Measurements from ENCODE around the gene USF1. TPM values are rescaled to one million over a fixed set of nuclear protein-coding genes. Genes with fewer than 3 reads are reported as not detected.

Gene USF1, protein sequence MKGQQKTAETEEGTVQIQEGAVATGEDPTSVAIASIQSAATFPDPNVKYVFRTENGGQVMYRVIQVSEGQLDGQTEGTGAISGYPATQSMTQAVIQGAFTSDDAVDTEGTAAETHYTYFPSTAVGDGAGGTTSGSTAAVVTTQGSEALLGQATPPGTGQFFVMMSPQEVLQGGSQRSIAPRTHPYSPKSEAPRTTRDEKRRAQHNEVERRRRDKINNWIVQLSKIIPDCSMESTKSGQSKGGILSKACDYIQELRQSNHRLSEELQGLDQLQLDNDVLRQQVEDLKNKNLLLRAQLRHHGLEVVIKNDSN
- total RNA-seq (2022; extraction: Qiagen RNA extraction; ENCODE audit: low read depth) = 48.5 to 57.3 TPM (median 53.1 TPM) in 5 replicates

DNA sequence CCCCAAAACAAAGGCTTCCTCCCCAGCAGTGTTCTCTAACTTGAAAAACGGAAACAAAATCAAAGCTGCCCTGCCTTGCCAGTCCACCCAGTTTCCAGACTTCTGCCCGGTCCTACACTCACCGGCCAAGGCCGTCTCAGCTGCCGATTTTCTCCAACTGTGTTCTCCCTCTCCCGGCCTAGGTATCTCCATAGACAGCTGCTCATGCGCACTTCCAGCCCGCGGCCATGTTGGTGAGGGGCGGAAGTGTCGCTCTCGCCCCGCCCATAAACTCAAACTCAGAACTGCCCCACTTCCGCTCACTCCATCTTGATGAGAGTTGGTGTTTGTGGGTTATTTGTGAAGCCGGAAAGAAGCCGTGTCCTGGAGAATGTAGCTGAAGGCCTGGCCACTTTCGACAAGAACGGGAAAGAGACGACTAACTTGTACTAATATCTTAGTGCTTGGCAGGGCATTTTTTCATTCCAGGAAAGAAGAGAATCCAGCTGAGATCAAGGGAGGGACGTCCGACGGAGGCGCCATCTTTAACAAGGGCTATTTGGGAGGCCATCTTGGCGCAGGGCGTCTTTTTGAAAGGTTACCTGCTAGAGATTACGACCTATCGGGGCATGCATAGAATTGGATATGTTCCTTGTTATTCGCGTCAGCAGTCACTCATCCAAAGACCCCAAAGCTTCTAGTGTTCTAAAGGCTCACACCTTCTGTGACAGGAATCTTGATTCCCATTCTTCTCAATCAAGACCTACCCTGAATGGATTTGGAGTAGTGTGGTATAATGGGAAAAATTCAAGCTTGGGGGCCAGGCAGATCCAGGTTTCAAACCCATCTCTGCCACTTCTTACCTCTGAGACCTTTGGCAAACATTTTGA lies at the start of gene USF1:
Gene USF1 (minus strand): TSS at position 242 of the 869 bp plus-strand sequence. CDS start 2,702 bp downstream, outside the sequence.

DNA sequence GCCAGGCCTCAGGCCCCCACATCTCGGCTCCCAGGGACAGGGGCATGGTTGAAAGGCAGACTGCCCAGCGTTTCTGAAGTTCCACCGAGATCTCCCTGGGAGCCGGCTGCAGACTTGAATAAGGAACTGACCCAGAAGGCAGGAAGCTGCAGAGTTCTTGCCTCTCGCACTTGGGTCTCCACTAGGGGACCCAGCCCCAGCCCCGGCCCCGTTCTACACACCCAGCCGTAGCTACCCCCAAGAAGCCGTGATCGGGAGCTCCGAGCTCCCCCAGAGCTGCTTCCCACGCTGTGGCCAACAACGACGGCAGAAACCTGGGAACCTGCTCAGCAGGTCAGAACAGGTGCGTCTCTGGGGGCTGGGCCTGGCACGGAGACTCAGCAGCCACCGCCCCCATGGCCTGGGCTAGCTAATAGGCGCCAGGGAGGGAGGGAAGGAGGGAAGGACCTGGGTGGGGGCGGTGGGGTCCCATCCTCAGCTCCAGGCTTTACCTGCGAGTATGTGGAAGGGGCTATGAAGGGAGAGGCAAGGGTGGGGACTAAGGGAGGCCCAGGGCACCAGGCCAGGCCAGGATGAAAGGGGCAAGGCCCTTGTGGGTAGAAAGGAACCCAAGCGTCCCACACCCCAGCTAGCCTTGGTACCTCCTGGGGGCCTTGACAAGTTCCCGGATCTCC lies 43.6 kb upstream of the USF1 start, which contains the start of gene NECTIN4:
Gene NECTIN4 (minus strand): TSS at position 308 of the 674 bp plus-strand sequence. CDS start 262 bp downstream, at position 46.

DNA sequence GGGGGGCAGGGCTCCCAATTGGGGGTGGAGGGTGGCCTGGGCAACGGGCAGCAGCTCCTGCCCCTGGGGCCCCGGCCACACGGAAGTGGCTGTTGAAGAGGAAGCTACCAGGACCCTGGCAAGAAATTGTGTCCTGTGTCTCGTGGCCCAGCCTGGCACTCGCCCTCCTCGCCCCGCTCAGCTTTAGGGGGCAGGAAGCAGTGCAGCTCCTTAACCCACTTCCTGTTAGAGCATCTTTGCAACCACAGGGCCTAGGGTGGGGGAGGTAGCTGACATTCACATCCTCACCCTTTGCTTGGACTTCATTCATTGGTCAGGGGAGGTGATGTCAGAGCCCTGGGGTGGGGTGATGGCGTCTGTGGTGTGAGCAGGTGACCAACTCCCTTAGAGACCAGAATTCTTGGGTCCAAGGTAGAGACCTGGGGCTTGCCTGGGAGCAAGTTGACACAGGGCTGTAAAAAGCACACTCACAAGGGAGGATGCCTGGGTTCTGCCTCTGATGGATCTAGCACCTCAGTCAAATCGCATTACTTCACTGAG lies 24.0 kb upstream of the USF1 start, which contains the start of gene ARHGAP30:
Gene ARHGAP30 (minus strand): TSS at position 161 of the 540 bp plus-strand sequence. CDS start 267 bp downstream, outside the sequence.

DNA sequence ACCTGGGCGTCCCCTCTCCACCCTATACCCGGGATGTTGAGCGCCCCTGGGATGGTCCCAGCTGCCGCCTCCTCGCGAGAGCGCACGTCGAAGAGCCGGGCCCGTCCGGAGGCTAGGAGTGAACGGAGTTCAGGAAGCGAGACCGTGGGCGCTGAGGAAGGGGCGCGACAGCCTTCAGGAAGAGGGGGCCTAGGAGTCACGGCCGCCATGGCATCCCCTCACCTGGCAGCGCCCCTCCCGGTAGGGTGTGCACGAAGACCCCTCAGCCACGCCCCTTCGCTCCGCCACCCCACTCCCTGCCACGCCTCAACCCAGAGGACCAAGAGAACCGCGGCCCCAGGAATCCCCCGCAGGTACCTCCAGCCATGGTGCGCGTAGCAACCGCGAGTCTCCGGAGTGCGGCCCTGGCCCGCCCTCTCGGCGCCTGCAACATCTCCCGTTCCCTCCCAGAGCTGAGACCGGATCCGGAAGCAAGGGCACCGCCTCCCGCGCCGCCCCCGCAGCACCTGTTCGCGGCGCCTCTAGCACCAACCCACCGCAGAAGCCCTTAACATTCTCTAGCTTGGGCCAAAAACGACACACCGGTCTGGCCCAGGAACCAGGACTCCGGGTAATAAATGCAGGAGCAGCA lies 7.1 kb downstream of the USF1 start, which contains the start of gene TSTD1:
Gene TSTD1 (minus strand): TSS at position 442 of the 631 bp plus-strand sequence. CDS start 75 bp downstream, at position 367.

DNA sequence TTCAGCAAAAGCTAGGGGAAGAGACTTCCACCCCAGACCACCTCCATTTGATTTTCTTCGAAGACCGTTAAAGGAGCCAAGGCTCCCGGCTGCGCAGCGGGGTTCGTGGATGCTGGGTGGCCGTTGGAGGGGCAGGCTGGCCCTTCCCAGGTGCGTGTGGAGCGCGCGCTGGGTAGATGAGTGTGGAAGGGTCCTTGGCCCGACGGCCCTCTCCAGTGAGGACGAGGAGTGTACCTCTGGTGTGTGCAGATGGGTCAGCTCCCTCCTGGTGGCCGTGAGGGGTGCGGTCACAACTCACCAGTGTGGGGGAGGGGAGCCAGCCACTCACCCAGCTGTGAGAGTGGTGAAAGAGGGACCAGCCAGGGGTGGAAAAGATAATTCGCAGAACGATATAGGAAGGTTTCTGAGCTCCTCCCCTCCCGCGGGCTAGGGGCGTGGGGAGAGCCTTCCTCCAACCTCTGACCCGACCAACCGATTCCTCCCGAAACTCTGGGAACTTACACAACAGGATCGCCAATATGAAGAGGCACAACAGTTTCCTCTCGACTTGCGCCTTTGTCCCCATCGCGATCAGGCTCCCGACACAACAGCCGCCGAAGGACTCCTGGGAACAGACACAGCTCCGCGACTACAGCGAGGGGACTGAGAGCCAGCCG lies 25.1 kb downstream of the USF1 start, which contains the start of gene F11R:
Gene F11R (minus strand): TSS at position 644 of the 656 bp plus-strand sequence. CDS start 79 bp downstream, at position 565.

Other genes with a start within 250 kb of the USF1 start
- gene LY9, start 249.8 kb downstream of the USF1 start, total RNA-seq (2022; extraction: Qiagen RNA extraction; ENCODE audit: low read depth) = 0.07 to 0.18 TPM (median 0.11 TPM) in 4 of 5 replicates, not detected in the other
- not detected in 5 replicates for gene CD244, start 183.1 kb downstream of the USF1 start, total RNA-seq (2022; extraction: Qiagen RNA extraction; ENCODE audit: low read depth)
- gene ITLN1, start 160.8 kb downstream of the USF1 start, total RNA-seq (2022; extraction: Qiagen RNA extraction; ENCODE audit: low read depth) = not detected in 5 replicates
- gene ITLN2, start 91.2 kb downstream of the USF1 start, total RNA-seq (2022; extraction: Qiagen RNA extraction; ENCODE audit: low read depth) = 0.14 to 0.30 TPM (median 0.14 TPM) in 3 of 5 replicates, not detected in the others
- 45.4 to 56.7 TPM (median 50.6 TPM) in 5 replicates for gene F11R, start 24.8 kb downstream of the USF1 start, total RNA-seq (2022; extraction: Qiagen RNA extraction; ENCODE audit: low read depth)
- gene TSTD1, start 7.0 kb downstream of the USF1 start, total RNA-seq (2022; extraction: Qiagen RNA extraction; ENCODE audit: low read depth) = 0.21 to 0.46 TPM (median 0.24 TPM) in 3 of 5 replicates, not detected in the others
- 0.06 to 0.13 TPM (median 0.10 TPM) in 5 replicates for gene ARHGAP30, start 23.9 kb upstream of the USF1 start, total RNA-seq (2022; extraction: Qiagen RNA extraction; ENCODE audit: low read depth)
- 1.3 to 1.9 TPM (median 1.7 TPM) in 5 replicates for gene NECTIN4, start 43.6 kb upstream of the USF1 start, total RNA-seq (2022; extraction: Qiagen RNA extraction; ENCODE audit: low read depth)
- gene KLHDC9, start 52.4 kb upstream of the USF1 start, total RNA-seq (2022; extraction: Qiagen RNA extraction; ENCODE audit: low read depth) = 1.6 to 1.7 TPM (median 1.7 TPM) in 5 replicates
- 113 to 124 TPM (median 120 TPM) in 5 replicates for gene PFDN2, start 72.1 kb upstream of the USF1 start, total RNA-seq (2022; extraction: Qiagen RNA extraction; ENCODE audit: low read depth)
- gene NIT1, start 72.1 kb upstream of the USF1 start, total RNA-seq (2022; extraction: Qiagen RNA extraction; ENCODE audit: low read depth) = 26.6 to 33.0 TPM (median 31.3 TPM) in 5 replicates
- gene DEDD, start 86.7 kb upstream of the USF1 start, total RNA-seq (2022; extraction: Qiagen RNA extraction; ENCODE audit: low read depth) = 25.0 to 32.8 TPM (median 29.9 TPM) in 5 replicates
- gene UFC1, start 108.0 kb upstream of the USF1 start, total RNA-seq (2022; extraction: Qiagen RNA extraction; ENCODE audit: low read depth) = 87.3 to 130 TPM (median 91.1 TPM) in 5 replicates
- gene USP21, start 113.5 kb upstream of the USF1 start, total RNA-seq (2022; extraction: Qiagen RNA extraction; ENCODE audit: low read depth) = 15.4 to 27.5 TPM (median 23.2 TPM) in 5 replicates
- 11.6 to 17.2 TPM (median 15.2 TPM) in 5 replicates for gene PPOX, start 120.4 kb upstream of the USF1 start, total RNA-seq (2022; extraction: Qiagen RNA extraction; ENCODE audit: low read depth)
- gene B4GALT3, start 131.5 kb upstream of the USF1 start, total RNA-seq (2022; extraction: Qiagen RNA extraction; ENCODE audit: low read depth) = 26.9 to 33.2 TPM (median 29.5 TPM) in 5 replicates
- gene ADAMTS4, start 153.1 kb upstream of the USF1 start, total RNA-seq (2022; extraction: Qiagen RNA extraction; ENCODE audit: low read depth) = not detected in 5 replicates
- 76.9 to 109 TPM (median 79.7 TPM) in 5 replicates for gene NDUFS2, start 156.4 kb upstream of the USF1 start, total RNA-seq (2022; extraction: Qiagen RNA extraction; ENCODE audit: low read depth)
- gene FCER1G, start 169.3 kb upstream of the USF1 start, total RNA-seq (2022; extraction: Qiagen RNA extraction; ENCODE audit: low read depth) = 0.33 TPM in 1 of 5 replicates, not detected in the others
- gene APOA2, start 177.7 kb upstream of the USF1 start, total RNA-seq (2022; extraction: Qiagen RNA extraction; ENCODE audit: low read depth) = not detected in 5 replicates
- gene TOMM40L, start 180.1 kb upstream of the USF1 start, total RNA-seq (2022; extraction: Qiagen RNA extraction; ENCODE audit: low read depth) = 10.1 to 11.5 TPM (median 11.0 TPM) in 5 replicates
- 0.21 TPM in 1 of 5 replicates, not detected in the others for gene NR1I3, start 192.2 kb upstream of the USF1 start, total RNA-seq (2022; extraction: Qiagen RNA extraction; ENCODE audit: low read depth)
- 0.06 to 0.10 TPM (median 0.08 TPM) in 3 of 5 replicates, not detected in the others for gene PCP4L1, start 212.8 kb upstream of the USF1 start, total RNA-seq (2022; extraction: Qiagen RNA extraction; ENCODE audit: low read depth)